Measurements from ENCODE around the gene TIMP2.

TIMP2 gene

DNA sequence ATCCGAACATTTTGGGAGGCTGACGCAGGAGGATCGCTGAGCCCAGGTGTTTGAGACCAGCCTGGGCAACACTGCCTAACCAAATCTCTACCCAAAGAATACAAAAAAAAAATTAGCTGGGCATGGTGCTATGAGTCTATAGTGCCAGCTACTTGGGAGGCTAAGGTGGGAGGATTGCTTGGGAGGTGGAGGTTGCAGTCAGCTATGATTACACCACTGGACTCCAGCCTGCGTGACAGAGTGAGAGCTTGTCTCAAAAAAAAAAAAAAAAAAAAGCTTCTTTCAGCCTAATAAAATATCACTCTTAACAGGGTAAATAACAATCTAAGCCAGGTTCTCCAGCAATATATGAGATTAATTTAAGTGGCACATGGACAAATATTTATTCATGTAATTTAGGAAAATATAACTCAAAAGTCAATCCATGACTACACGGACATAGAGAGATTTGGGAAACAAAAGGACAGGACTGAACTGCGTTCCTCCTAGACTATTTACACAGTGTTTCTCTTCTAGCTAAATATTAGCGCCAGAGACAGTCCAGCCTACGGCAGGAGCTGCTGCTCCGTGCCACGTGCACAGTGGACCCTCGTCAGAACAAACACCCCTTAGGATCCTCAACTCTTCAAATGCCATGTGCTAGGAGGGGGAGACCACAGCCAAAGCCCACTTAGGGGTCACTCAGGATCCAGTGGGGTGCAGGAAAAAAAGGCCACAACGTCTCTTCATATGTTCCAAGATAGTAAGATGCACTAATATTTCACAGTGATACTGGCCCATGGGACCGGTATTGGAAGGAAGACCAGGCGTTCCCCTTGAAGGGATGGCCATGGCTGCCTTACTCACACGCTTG, 93.3 kb downstream of the TIMP2 start:
- DNase-seq = no peak

DNA sequence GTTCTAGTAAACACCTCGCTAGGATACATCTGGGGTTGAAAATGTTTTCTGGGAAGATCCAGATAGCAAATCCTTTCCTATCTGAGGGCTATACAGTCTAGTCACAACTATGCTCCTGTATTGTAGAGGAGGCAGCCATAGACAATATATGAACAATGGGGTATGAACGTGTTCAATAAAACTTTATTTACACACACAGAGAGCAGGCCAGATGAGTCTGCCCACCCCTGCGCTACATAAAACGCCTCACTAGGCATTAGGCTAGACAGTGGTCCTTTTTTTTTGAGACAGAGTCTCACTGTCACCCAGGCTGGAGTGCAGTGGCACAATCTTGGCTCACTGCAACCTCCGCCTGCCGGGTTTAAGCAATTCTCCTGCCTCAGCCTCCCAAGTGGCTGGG, 95.7 kb downstream of the TIMP2 start:
- DNase-seq = no peak

GRCh38 chr17:78828470-78829185, 96.6 kb downstream of the TIMP2 start:
- no peak for DNase-seq

GRCh38 chr17:78826836-78827509, 98.2 kb downstream of the TIMP2 start:
- DNase-seq = no peak

DNA sequence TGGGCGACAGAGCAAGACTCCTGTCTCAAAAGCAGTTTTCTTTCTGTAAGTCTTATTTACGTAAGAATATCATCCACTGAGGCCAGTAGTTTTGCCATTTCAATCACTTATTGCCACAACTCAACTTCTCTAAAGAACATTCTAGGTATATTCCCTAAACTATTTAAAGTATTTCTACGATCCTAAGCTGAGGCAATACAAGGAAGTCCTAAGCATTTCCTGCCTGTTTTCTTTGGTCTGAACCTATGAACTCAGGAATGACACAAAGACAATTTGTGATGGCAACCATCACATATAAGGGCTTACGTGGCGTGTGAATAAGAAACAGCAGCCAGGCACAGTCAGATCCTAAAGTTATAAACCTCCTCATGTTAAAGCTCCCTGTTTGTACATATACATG, 98.8 kb downstream of the TIMP2 start:
- no peak for DNase-seq

DNA sequence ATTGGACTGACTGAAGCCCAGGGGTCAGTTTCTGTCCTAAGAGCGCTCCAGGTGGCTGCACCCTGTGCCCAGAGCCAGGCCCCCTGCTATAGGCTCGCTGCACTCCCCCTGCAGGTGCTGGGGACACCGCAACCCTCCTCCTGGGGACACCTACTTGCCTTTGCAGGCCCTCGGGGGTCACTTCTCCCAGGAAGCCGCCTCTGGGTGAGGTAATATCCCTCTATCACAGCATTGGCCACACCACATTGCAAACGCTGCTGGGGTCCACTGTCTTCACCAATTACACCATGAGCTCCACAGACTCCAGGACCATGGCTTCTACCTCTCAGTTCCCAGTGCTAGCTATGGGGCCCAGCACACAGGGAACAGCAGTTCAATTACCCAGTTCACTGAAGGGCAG, 99.5 kb downstream of the TIMP2 start:
- no peak for DNase-seq

DNA sequence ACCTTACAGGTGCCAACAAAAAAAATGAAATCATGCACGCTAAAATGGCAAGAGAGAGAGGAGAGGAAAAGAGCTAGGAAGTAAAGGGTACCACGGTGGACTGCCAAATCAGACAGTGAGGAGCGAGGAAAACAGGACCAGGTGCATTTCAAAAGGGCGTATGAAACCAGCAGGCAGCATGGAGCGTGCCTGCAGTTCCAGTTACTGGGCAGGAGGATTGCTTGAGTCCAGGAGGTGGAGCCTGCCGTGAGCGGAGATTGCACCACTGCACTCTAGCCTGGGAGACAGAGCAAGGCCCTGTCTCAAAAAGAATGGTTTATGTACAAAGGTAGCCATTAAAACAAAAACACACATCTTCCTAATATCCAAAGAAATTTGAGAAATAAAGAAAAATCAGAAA, 100.9 kb downstream of the TIMP2 start:
- no peak for DNase-seq

GRCh38 chr17:78823282-78824046, 101.7 kb downstream of the TIMP2 start:
- no peak for DNase-seq

- DNase-seq = no peak
Observed at GRCh38 chr17:78822552-78822951, 102.6 kb downstream of the TIMP2 start.

DNA sequence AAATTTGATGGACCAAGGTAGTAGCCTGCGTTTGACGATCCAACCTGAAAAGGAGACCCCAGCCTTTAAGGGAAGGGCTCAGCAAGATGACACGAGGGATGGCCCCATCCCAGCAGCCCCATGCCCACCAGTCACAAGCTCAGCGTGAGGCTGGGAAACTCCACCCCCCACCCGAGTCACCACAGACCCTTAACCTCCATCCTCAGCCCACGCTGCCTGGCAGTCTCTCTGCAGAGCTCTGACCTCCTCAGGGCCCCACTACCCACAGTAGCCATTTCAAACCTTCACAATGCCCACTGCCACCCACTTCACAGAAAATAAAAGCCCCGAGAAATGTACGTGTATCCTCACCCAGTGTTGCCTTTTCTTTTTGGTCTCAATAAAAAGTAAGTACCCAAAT, 103.2 kb downstream of the TIMP2 start:
- DNase-seq = no peak

GRCh38 chr17:78820841-78821240, 104.3 kb downstream of the TIMP2 start:
- no peak for DNase-seq

GRCh38 chr17:78819806-78820792, 105.1 kb downstream of the TIMP2 start:
- no peak for DNase-seq

- no peak for DNase-seq
Observed at GRCh38 chr17:78819402-78819801, 105.8 kb downstream of the TIMP2 start.

DNA sequence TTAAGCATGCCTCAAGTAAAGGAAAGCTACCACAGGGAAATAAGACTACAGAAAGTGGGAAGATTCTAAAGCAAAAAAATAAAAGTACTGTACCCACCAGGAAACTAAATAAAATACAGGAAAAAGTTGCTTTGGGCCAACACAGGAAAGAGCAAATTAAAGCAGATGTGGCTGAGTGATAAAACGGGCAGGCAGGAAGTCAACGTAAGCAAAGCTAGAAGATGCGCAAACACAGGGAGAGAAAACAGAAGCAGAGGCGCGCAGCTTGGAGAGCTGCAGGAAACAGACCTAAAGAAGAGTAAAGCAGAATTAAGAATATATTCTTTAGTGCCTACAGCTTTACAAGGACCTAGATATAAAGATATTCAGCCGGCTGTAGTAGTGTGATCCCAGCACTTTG, 106.3 kb downstream of the TIMP2 start:
- no peak for DNase-seq

- DNase-seq = no peak
Observed at GRCh38 chr17:78818152-78818846, 106.9 kb downstream of the TIMP2 start.

- DNase-seq = no peak
Observed at GRCh38 chr17:78817123-78817522, 108.1 kb downstream of the TIMP2 start.

DNA sequence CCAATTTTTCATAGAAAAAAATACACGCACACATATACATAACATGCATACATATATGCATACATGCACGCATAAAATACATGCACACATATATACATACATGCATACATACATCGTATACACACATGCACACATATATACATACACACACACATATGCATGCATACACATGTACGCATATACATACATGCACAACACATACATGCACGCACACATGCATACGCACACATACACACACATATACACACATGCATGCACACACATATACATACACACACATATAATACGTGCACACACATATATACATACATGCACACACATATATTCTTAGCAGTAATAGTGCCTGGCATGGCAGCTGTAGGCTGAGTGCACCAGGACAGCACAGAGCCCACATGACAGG, 109.5 kb downstream of the TIMP2 start:
- no peak for DNase-seq

DNA sequence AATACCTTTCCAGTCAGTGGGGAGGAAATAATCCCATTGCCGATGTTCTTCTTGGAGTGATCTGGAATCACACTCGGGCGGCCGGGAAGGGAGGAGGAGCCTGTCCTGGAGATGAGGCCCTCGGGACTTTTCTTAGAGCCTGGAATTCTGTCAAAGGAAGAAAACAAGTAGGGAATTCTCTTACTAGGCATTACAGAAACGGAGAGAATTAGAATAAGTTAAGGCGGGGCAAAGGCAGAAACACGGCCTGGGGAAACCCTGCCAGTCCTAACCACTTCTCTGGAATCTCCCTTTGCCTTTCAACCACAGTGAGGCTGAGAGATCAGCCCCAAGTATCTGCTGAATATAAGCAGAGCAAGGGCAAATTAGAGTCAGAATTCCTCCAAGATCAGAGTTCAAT, 112.3 kb downstream of the TIMP2 start:
- DNase-seq = no peak

DNA sequence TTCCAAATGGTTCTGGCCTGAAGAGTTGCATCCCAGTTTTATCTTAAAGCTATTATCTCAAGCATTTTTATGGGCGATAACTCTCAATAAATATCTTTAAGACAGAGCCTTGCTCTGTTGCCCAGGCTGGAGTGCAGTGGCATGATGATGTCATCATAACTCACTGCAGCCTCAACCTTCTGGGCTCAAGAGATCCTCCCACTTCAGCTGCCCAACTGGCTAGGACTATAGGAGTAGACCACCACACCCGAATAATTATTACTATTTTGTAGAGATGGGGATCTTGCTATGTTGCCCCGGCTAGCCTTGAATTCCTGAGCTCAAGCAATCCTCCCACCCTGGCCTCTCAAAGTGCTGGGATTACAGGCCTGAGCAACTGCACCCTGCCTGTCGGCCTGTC, 117.0 kb downstream of the TIMP2 start:
- DNase-seq = no peak

DNA sequence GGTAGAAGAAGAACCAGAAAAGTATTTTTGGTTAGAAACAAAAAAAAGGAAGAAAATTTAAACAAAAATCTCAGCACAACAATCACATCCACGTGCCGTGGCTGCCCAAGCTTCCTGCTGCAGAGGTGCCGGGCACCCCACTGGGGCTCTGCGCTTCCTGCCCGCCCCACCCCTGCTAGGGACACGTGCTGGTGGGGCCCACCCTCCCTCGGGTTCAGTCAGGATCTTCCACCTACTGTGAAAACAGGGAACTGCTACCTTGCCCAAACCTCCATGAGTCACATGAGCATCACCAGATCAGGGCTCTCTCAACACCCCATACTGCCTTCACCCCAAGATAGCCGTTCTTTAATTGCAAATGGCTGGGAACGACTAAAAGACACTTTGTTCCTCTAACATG, 118.7 kb downstream of the TIMP2 start:
- DNase-seq = no peak

GRCh38 chr17:78805301-78805700, 119.9 kb downstream of the TIMP2 start:
- no peak for DNase-seq
